Measurements from ENCODE around the gene CDH22. TPM values are rescaled to one million over a fixed set of nuclear protein-coding genes. Genes with fewer than 3 reads are reported as not detected.

The CDH22 gene
- total RNA-seq, 4 donors from 2014 or later = not detected

DNA sequence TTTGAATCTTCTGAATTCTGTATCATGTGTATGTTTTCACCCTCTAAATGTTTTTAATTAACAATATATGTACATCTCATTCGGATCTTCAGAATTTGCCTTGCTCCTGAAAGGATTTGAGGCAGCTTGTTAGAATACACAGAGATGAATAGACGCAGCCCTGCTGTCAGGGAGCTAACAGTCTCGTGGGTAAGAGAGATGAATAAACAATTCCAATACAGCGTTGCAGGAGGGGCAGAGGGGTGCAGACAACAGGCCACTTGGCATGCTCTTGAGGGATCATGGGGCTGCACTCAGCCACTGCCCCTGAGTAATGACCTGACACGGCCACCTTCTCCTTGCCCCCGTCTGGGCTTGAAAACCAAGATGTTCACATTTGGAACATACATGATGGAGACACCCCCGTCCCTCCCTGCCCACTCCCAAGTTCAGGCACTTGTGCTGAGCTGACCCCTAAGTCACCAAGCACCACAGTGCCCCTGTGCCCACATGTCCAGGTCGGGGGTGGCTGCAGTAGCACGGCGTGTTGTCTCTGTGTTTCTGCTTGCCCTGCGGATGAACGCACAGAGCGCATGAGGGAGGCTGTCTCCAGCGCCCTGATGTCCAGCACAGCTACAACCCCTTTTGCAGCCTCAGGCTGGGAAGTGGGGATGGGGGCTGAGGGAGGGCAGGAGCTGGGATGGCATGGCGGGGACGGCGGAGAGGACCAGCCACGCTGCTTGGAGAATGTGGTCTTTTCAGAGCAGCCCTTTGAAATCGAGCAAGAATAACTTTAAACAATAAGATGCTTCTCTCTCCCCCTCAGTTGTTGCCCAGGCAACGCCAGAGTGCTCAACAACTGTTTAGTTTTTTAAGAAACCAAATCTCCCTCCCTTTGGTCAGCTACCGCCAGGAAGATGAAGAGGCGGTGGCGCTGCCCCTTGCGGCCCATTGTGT, 33.0 kb upstream of the CDH22 start:
- Histone ChIP-seq H3K9me3 (no peaks in the 10 kb centered on the region), H3K4me3 (no peak overlapping the region), H3K27me3 (no peaks in the 10 kb centered on the region), H3K4me1 (peaks cover 0 to 9% (median 4%) of the 10 kb centered on the region in 4 donors), H3K27ac (no peak overlapping the region), H3K36me3 (no peaks in the 10 kb centered on the region)
- no peak for DNase-seq
- no peak for TF ChIP-seq POLR2A (IDR thresholded peaks at IDR 0.05)
- TF ChIP-seq, protein P1, sequence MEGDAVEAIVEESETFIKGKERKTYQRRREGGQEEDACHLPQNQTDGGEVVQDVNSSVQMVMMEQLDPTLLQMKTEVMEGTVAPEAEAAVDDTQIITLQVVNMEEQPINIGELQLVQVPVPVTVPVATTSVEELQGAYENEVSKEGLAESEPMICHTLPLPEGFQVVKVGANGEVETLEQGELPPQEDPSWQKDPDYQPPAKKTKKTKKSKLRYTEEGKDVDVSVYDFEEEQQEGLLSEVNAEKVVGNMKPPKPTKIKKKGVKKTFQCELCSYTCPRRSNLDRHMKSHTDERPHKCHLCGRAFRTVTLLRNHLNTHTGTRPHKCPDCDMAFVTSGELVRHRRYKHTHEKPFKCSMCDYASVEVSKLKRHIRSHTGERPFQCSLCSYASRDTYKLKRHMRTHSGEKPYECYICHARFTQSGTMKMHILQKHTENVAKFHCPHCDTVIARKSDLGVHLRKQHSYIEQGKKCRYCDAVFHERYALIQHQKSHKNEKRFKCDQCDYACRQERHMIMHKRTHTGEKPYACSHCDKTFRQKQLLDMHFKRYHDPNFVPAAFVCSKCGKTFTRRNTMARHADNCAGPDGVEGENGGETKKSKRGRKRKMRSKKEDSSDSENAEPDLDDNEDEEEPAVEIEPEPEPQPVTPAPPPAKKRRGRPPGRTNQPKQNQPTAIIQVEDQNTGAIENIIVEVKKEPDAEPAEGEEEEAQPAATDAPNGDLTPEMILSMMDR (IDR thresholded peaks at IDR 0.05) = no peak

DNA sequence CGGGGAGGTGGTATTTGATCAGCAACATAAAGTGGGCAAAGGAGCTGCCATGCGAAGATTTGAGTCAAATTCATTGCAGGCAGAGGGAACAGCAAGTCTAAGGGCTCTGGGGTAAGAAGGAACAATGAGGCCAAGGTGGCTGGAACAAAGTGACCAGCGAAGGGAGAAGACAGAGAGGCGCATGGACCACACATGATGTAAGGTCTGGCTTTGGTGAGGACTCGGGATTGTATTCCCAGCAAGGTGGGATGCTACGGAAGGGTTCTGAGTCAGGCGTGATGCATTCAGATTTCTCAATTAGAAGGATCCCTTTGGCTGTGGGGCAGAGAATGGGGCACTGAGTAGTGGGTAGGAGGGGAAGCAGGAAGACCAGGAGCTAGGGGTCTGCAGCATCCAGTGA, 30.7 kb upstream of the CDH22 start:
- no peaks in the 10 kb centered on the region for H3K27me3 ChIP-seq
- TF ChIP-seq POLR2A (IDR thresholded peaks at IDR 0.05) = no peak
- TF ChIP-seq, protein P1 (IDR thresholded peaks at IDR 0.05) = no peak
- H3K4me3 ChIP-seq = no peak overlapping the region

DNA sequence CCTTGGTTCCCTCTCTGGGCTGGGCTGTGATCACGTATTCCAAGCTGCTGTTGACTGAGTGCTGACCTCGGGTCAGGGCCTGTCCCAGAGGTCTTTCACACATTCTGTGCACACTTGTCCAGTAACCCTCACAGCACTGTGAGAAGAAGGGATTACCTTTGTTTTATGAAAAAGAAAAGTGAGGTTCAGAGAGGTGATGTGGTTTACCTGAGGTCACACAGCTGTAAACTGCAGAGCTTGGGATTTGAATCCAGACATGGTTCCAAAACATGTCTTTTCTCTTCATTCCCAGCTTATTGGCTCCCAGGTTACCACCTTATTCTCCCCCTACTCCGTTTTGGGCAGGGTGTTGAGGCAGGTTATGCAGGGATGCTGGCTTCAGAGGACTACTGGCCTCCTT, 28.4 kb upstream of the CDH22 start:
- H3K4me1 ChIP-seq = no peaks in the 10 kb centered on the region
- TF ChIP-seq, protein P1 (IDR thresholded peaks at IDR 0.05) = no peak
- TF ChIP-seq POLR2A (IDR thresholded peaks at IDR 0.05) = no peak
- H3K27me3 ChIP-seq = no peaks in the 10 kb centered on the region

More for the DNA sequence above, 30.7 kb upstream of the CDH22 start:
- H3K36me3 ChIP-seq = no peaks in the 10 kb centered on the region
- H3K27ac ChIP-seq = no peak overlapping the region
- no peak for DNase-seq
- H3K9me3 ChIP-seq = no peaks in the 10 kb centered on the region
- H3K4me1 ChIP-seq = peaks cover 0 to 9% (median 4%) of the 10 kb centered on the region in 4 donors

DNA sequence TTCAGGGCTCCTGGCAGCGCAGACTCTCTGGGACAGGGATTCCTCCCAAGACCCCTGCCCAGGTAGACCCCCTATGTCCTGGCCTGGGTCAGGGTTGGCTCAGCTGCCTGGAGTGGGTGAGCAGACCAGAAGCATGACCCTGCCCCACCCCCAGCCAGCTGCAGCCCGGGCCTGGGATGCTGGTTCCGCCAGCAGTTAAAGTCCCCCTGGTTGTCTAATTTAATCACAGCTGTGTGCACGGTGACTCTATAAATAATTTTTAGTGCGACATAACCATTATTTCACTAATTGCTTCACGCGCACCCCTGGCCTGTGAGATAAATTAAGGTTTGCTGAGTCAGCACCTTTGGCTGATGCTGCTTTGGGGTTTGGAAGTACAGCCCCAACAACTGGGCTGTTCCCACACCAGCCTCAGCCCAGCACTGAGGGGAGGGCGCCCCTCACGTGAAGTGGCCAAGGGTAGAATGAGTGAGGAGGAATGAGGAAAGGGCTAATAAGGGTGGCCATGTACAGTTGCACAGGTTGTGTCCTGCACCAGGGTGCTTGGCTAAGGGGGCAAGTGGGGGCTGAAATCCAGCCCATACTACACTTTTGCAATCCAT, 26.1 kb upstream of the CDH22 start:
- no peak for TF ChIP-seq POLR2A (IDR thresholded peaks at IDR 0.05)
- TF ChIP-seq, protein P1 (IDR thresholded peaks at IDR 0.05) = no peak
- Histone ChIP-seq H3K4me3 (no peak overlapping the region), H3K9me3 (no peaks in the 10 kb centered on the region), H3K36me3 (no peaks in the 10 kb centered on the region), H3K4me1 (no peaks in the 10 kb centered on the region), H3K27me3 (no peaks in the 10 kb centered on the region), H3K27ac (no peak overlapping the region)
- DNase-seq = no peak

More for the DNA sequence above, 28.4 kb upstream of the CDH22 start:
- DNase-seq = no peak
- Histone ChIP-seq H3K4me3 (no peak overlapping the region), H3K27ac (no peak overlapping the region), H3K9me3 (no peaks in the 10 kb centered on the region), H3K36me3 (no peaks in the 10 kb centered on the region)

DNA sequence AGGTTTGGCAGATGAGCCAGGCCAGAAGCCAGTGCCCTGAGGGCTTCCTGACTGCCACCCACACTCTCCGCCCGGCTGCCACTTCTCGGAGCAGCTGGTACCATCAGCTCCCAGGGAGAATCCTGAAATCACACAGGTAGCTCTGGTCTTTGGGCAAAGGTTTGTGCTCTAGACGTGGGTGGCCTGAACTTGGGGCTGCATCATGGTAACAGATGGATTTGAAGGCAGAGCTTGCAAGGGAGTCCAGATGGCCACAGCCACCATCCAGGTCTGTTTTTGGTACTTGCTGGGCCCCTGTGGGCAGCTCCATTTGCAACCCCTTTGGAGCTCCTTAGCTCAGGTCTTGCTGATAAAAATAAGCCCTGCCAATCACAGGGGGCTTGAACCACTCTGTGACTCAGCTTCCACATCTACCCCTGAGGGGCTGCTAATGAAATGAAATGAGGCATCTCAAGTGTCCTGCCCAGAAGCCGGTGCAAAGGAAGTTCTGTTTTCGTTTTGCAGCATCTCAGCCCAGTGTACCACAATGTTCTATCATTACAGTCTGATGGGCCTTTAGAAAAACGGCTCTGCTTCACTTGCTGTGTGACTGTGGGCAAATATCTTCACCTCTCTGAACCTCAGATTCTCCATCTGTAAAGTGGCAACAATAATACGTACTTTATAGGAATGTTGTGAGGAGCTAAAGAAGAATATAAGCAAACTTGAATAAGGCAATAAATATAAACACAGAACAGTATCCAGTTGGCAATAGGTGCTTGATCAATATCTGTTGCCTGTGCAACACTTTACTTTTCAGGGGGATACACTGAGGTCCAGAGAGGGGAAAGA, 25.1 kb upstream of the CDH22 start:
- Histone ChIP-seq H3K27ac (no peak overlapping the region), H3K4me1 (no peaks in the 10 kb centered on the region), H3K4me3 (no peak overlapping the region), H3K9me3 (no peaks in the 10 kb centered on the region), H3K36me3 (no peaks in the 10 kb centered on the region), H3K27me3 (no peaks in the 10 kb centered on the region)
- DNase-seq = no peak
- no peak for TF ChIP-seq POLR2A (IDR thresholded peaks at IDR 0.05)
- TF ChIP-seq, protein P1 (IDR thresholded peaks at IDR 0.05) = no peak
